Measurements from ENCODE around the gene HTR1E.
A peak's percentile ranks its signal among the peaks of the same experiment; 100 is the strongest.
"Not testable (repeated sequence)": the region's sequence is repeated elsewhere in the genome, so short reads cannot be mapped to it uniquely, and the experiment has no call there.

Gene HTR1E, protein sequence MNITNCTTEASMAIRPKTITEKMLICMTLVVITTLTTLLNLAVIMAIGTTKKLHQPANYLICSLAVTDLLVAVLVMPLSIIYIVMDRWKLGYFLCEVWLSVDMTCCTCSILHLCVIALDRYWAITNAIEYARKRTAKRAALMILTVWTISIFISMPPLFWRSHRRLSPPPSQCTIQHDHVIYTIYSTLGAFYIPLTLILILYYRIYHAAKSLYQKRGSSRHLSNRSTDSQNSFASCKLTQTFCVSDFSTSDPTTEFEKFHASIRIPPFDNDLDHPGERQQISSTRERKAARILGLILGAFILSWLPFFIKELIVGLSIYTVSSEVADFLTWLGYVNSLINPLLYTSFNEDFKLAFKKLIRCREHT

DNA sequence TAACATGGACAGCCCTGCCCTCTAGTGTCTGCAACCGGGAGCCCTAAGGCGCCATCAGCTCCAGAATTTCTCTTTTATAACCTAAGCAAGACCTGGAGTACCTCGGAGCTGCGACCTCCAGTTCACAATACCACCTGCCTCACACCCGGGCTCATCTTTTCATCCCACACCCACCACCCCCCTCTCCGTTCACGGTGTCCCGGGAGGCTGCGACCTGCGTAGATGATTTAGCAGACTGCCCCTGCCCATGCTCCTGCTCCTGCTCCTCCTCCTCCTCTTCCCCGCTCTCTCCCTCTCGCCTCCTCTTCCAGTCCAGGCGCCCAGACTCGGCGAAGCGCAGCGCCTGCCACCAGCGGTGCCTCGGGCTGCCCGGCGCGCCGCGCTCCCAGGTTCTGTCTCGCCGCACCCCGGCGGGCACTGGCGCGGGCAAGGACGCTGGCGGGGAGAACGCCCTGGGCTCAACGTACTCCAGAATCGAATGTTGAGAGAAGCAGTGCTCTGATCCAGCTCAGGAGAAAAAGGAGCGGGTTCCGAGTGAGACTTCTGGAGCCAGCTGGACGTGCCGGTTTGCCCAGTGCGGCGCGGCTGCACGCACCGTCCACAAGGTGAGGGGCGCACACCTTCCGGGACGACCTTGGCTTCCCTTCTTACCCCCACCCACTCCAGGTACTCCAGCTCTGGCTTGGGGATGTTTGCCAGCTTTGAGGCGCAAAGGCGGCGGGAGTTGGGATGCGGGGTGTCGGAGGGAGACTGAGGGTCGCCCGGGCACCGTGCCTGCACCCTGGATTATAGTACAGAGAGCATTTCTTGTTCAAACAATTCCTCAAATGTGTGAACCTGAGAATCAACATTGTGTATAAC, at the start of gene HTR1E:
Gene HTR1E, plus strand, starts transcription at position 310 of the 861 bp plus-strand sequence. CDS start 77,807 bp downstream, outside the sequence.
- peak; percentile 5 for DNase-seq (ENCODE audit: low read depth)

DNA sequence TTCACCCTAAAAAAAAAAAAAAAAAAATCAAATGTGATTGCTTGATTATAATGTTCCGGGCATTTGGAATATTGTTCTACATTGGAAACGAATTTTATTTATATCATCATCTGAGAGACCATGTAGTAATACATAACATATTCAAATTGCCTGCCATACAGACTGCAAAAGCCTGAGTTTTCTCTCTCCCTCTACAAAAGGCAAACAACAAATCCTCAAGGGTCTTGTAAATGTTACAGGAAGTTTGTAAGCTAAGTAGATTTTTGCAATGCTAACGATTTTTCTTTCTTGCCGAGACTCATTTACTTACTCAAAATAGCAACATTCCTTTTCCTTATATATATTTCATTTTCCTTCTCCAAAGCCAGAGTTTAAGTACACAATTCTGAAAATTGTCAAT, 49.0 kb upstream of the HTR1E start:
- no peak for DNase-seq (ENCODE audit: low read depth)

GRCh38 chr6:86897265-86897664, 40.1 kb upstream of the HTR1E start:
- not testable (repeated sequence) for DNase-seq (ENCODE audit: low read depth)

GRCh38 chr6:86913795-86914194, 23.5 kb upstream of the HTR1E start:
- no peak for DNase-seq (ENCODE audit: low read depth)

- no peak for DNase-seq (ENCODE audit: low read depth)
Measured at GRCh38 chr6:86916393-86916792, 20.9 kb upstream of the HTR1E start.

DNA sequence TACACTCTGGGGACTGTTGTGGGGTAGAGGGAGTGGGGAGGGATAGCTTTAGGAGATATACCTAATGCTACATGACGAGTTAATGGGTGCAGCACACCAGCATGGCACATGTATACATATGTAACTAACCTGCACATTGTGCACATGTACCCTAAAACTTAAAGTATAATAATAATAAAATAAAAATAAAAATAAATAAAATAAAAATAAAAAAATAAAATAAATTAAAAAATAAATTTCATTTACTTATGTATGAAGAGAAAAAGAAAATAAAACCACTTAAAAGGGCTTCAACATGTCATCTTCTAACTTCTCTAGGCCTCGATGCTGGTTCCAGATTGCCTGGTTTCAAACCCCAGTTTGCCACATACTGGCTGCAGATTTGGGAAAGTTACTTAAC, 10.2 kb upstream of the HTR1E start:
- DNase-seq (ENCODE audit: low read depth), result not testable (repeated sequence)

DNA sequence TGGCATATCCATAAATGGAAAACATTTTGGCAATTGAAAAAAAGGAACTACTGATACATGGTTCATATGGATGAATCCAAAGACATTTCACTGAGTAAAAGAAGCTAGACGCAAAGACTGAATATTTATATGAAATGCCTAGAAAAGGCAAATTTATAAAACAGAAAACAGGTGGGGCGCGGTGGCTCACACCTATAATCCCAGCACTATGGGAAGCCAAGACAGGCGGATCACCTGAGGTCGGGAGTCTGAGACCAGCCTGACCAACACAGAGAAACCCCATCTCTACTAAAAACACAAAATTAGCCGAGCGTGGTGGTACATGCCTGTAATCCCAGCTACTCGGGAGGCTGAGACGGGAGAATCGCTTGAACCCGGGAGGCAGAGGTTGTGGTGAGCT, 9.5 kb upstream of the HTR1E start:
- not testable (repeated sequence) for DNase-seq (ENCODE audit: low read depth)

DNA sequence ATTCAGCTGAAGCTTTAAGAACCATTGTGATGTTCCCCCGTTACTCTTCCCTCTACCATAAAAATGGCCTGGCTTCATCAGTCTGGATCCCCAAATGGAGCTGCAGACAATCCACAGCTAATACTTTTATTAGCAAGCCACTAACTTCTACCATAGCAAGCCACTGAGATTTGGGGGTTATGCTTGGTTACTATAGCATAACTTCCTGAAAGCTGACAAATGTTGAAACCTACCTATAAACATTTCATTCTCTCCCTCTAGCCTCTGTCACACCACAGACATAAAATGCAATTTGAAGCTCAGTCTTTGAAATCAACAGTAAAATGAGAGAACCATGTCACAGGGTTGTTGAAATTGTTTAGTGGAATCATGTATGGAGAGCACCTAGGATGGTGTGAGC, 3.0 kb upstream of the HTR1E start:
- no peak for DNase-seq (ENCODE audit: low read depth)

DNA sequence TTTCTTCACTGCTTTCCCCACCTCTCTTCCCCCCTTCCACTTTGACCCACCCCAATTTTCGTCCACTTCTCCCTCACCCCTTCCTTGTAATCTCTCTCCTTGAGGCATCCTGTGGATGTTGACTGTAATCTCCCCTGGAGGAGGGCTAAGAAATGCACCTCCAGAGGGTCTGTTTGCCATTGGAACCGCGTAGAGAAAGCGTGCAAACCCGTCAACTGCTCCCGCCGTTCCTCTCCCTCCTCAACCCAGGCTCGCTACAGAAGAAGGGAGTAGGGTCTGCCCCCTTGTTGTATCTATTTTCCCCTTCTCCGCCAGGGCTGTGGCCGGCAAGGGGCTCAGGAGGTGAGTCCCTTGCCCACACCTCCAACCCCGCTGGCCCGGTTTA, 502 bp upstream of the HTR1E start:
- DNase-seq (ENCODE audit: low read depth), result no peak

DNA sequence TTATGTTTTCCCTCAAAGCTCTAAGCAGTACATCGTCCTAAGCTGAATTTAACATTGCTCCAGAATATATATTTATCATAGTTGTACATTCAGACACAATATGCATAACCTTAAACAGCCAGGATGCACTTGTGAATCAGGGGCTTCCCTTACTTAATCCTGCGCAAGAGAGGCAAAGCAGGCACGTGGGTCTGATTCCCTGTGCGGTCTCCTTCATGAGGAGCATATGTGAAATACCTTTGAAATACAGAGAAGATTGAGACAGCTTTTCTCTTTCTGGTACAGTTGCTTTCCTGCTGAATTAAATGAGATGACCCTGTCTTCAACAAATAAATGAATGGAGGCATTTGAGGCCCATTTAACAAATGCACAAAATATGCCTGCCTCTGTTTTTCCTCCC, 1.5 kb downstream of the HTR1E start:
- DNase-seq (ENCODE audit: low read depth), result no peak

DNA sequence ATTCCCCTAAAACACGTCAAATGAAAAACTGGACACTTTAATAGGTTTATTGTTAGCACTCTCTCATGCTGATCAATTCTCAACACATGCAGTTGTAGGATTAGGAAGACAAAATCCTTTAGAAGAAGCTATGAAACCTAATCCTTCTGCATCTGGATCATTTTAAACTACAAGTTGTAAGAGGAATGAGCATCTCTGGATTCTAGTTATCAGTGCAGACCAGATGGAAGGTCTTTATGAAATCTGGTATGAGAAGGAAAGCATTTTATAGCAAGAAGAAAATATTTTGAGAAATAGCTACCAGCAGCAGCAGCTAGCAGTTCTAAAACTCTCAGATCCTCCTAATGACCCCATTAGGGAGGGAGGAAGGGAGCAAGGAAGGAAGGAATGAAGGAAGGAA, 4.1 kb downstream of the HTR1E start:
- DNase-seq (ENCODE audit: low read depth), result no peak

DNA sequence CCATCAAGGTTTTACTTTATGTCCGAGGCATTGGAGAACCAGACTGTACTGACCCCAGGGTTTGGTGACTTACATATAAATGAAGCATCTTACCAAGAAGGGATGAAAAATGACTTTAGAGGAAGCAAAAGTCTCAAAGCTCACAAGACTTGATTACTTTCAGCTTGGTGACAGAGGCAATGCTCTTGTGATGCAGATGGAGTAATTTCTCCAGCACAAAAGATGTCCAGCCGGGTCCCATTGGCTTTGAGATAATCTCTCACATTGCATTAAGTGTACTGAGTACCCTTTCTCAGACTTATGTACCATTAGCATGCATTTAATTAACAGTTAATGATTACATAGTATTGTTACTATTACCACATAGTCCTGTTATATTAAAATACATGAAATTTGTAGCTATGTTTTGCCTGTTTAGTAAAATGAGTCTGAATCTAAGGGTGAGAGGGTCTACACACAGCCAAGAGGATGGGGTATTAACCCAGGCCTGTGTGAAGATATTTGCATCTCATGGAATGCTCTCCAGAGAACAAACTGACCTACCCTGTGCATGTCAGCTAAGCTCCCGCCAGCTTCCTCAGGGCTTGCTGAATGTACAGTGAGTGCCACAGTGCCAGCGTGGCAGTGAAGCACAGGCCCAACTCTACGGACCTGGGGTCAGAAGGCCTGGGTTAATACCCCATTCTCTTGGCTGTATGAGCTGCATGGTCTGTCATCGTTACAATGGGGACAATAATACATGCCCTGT, 5.6 kb downstream of the HTR1E start:
- no peak for DNase-seq (ENCODE audit: low read depth)

- no peak for DNase-seq (ENCODE audit: low read depth)
Measured at GRCh38 chr6:86943819-86944407, 6.6 kb downstream of the HTR1E start.

DNA sequence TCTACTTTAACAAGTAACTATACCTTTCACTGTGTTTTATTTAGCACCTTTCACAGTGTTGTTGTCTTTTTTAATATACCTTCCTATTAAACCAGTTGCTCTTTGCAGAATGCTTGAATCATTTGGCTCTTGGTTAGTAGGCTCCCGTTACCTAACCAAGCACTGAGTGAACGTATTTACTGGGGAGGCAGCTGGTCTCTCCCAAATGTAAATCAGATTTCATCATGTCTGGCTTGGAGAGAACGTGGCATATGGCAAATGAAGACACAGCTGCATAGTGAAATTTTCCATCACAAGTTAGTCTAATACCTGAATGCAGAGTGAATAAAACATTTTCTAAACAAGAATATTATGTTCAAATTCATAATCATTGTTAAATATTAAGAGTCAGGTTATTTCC, 12.4 kb downstream of the HTR1E start:
- no peak for DNase-seq (ENCODE audit: low read depth)

GRCh38 chr6:86952991-86953390, 15.7 kb downstream of the HTR1E start:
- no peak for DNase-seq (ENCODE audit: low read depth)

DNA sequence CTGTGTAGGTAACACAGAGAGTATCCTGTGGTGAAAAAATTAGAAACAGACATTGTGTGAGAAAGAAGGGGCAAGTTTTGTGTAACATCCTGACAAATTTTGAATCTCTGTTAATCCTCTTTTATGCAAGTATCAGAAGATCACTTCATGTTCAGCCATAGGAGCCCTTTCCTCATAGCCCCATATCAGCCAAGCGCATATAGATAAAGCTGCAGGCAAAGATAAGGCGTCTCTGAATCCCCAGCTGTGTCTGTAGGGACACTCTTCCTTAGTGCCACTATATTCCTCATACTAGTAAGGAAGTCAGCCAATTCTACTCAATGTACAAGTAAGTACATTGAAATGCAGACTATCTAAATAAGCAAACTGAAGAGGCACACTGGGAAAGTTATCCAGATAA, 22.3 kb downstream of the HTR1E start:
- no peak for DNase-seq (ENCODE audit: low read depth)

- no peak for DNase-seq (ENCODE audit: low read depth)
Measured at GRCh38 chr6:86961455-86962200, 24.3 kb downstream of the HTR1E start.

GRCh38 chr6:86963352-86963751, 26.0 kb downstream of the HTR1E start:
- no peak for DNase-seq (ENCODE audit: low read depth)

DNA sequence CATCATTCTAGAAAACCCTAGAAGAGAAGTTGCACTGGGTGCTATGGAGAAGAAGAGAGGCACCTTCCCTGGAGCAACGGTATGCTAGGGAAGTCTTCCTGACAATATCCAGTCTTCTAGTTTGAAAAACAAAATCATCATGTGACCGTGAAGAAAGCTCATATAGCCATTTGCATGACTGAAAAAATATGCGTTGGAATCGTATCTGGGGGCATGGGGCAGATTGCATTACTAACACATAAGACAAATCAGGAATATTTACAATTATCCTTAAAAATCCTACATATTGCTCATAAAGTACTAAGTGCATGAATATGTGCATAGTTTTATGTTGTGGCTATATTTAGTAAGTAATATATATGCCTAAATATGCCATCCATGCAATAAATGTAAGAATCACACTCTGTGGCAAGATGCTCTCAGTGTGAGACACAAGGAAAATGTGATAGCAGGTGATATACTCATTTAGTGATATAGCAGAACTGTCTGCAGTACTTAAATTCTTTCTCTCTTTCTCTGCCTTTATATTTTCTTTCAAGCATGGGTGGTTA, 26.8 kb downstream of the HTR1E start:
- DNase-seq (ENCODE audit: low read depth), result no peak

- DNase-seq (ENCODE audit: low read depth), result no peak
Measured at GRCh38 chr6:86966271-86966670, 28.9 kb downstream of the HTR1E start.

DNA sequence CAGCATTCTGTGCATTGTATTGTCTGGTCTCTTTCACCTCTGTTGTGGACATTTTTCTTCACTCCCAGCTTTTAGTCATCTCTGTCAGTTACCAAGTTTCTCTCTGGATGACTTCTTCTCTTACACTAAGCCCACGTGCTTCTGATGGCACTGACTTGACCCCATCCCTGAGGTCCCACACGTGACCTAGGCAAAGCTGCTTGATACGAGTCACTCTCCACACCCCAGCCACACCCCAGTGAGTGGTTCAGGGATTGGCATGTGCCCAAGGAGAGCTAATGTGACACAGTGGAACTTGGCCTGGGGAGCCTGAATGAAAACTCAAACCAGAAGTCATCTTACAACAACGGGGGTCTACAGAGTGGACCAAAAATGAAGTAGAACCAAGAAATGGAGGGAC, 32.2 kb downstream of the HTR1E start:
- DNase-seq (ENCODE audit: low read depth), result no peak

Measured in amniotic epithelial cell (primary cell).